Liver (tissue), 9 donors: ENCODE data around the gene ITCH. TPM values are rescaled to one million over a fixed set of nuclear protein-coding genes. Genes with fewer than 3 reads are reported as not detected.

ENCODE experiments used
- DNase-seq: peaks from one replicate; pipeline ENCODE4 v3.0.0-alpha.2; 2017; ENCODE audit warnings: low spot score
- H3K27ac ChIP-seq, 2 donors: one replicate each; pipeline ENCODE4 v1.7.0; 2013; ENCODE audit warnings: inconsistent platforms in 2 of 2, low read length in 2 of 2, control low read depth in 1 of 2, low read depth in 1 of 2, mild to moderate bottlenecking in 1 of 2
- H3K27me3 ChIP-seq, 4 donors: one replicate each; pipeline versions ENCODE4 v1.6.1 to v1.7.0; 2013; ENCODE audit warnings: low read length in 3 of 4, inconsistent platforms in 1 of 4, mild to moderate bottlenecking in 1 of 4, moderate library complexity in 1 of 4; ENCODE audit not compliant: control insufficient read depth in 4 of 4, insufficient read depth in 4 of 4
- H3K36me3 ChIP-seq, 4 donors: one replicate each; pipeline versions ENCODE4 v1.6.1 to v1.7.0; 2013; ENCODE audit warnings: low read length in 3 of 4, mild to moderate bottlenecking in 3 of 4, low read depth in 1 of 4, moderate library complexity in 1 of 4; ENCODE audit not compliant: control insufficient read depth in 4 of 4, insufficient read depth in 3 of 4
- H3K4me1 ChIP-seq, 4 donors: one replicate each; pipeline versions ENCODE4 v1.6.1 to v1.7.0; 2013; ENCODE audit warnings: low read length in 3 of 4, mild to moderate bottlenecking in 3 of 4, moderate library complexity in 1 of 4; ENCODE audit not compliant: control insufficient read depth in 4 of 4, insufficient read depth in 4 of 4
- H3K4me3 ChIP-seq, 3 donors: one replicate each; pipeline versions ENCODE4 v1.6.1 to v1.7.0; 2013; ENCODE audit warnings: low read length in 3 of 3, control low read depth in 1 of 3, low read depth in 1 of 3, mild to moderate bottlenecking in 1 of 3
- H3K9ac ChIP-seq, 2 donors: one replicate each; pipeline ENCODE4 v1.7.0; 2013; ENCODE audit warnings: low read length in 2 of 2, mild to moderate bottlenecking in 2 of 2, moderate library complexity in 2 of 2, control low read depth in 1 of 2, low read depth in 1 of 2
- H3K9me3 ChIP-seq, 4 donors: one replicate each; pipeline versions ENCODE4 v1.6.1 to v1.7.0; 2013; ENCODE audit warnings: low read length in 3 of 4; ENCODE audit not compliant: control insufficient read depth in 4 of 4
- ATF3 ChIP-seq: IDR thresholded peaks from 2 replicates; pipeline ENCODE4 v1.6.1; 2016; ENCODE audit warnings: antibody characterized with exemption
- CTCF ChIP-seq: fragments of 150-350 bp; IDR thresholded peaks from 2 replicates; pipeline ENCODE4 v1.5.1; 2017; ENCODE audit warnings: improper control_type of control experiment, low read depth, low read length; ENCODE audit not compliant: missing input control
- EGR1 ChIP-seq, 2 donors: IDR thresholded peaks; 2 replicates each; pipeline ENCODE4 v1.6.1; 2016 to 2018; ENCODE audit warnings: antibody characterized with exemption in 2 of 2, low read depth in 2 of 2
- FOXA2 ChIP-seq: IDR thresholded peaks from 2 replicates; pipeline ENCODE4 v1.6.1; 2016; ENCODE audit warnings: antibody characterized with exemption
- JUND ChIP-seq, 2 donors: IDR thresholded peaks; 2 replicates each; pipeline ENCODE4 v1.6.1; 2016; ENCODE audit warnings: antibody characterized with exemption in 2 of 2
- NR2F2 ChIP-seq: IDR thresholded peaks from 2 replicates; pipeline ENCODE4 v1.6.1; 2016; ENCODE audit warnings: antibody characterized with exemption
- SP1 ChIP-seq: IDR thresholded peaks from 2 replicates; pipeline ENCODE4 v1.6.1; 2018; ENCODE audit warnings: antibody characterized with exemption, mild to moderate bottlenecking
- TAF1 ChIP-seq: conservative IDR thresholded peaks from 2 replicates; pipeline ENCODE4 v1.6.1; 2016; ENCODE audit warnings: antibody characterized with exemption, mild to moderate bottlenecking
- YY1 ChIP-seq: IDR thresholded peaks from 2 replicates; pipeline ENCODE4 v1.6.1; 2016; ENCODE audit warnings: antibody characterized with exemption, mild to moderate bottlenecking
- WGBS: extraction: QIAGEN DNeasy Blood & Tissue Kit; methylation state at CpG from one replicate; pipeline ENCODE4 v1.1.7; 2013; 5-methylcytosine and 5-hydroxymethylcytosine counted together
- polyA plus RNA-seq, 2 donors: library from polyadenylated mRNA; stranded (reverse) in 1 of 2; unstranded in 1 of 2; fragments of 200-250 nt in 1 of 2; fragments of >200 nt in 1 of 2; fragmentation: Nextera tagmentation in 1 of 2; extraction: Ambion mirVana in 1 of 2; gene quantifications; one replicate each; pipeline versions ENCODE4 v1.2.1 to v1.2.3, GENCODE V29; 2013 to 2015
- total RNA-seq, 2 donors: library from RNA; depleted of rRNA; stranded (reverse); fragments of >200 nt; gene quantifications; one replicate each; pipeline ENCODE4 v1.2.3, GENCODE V29; 2014
- TF ChIP-seq, protein P1 (sequence below): IDR thresholded peaks from 2 replicates; pipeline ENCODE4 v1.6.1; 2016; ENCODE audit warnings: antibody characterized with exemption, mild to moderate bottlenecking
- TF ChIP-seq, protein P2 (sequence below): IDR thresholded peaks from 2 replicates; pipeline ENCODE4 v1.6.1; 2016; ENCODE audit warnings: antibody characterized with exemption
- TF ChIP-seq, protein P3 (sequence below): IDR thresholded peaks from 2 replicates; pipeline ENCODE4 v1.6.1; 2016; ENCODE audit warnings: antibody characterized with exemption
- donor health status: healthy.
- donor health status: healthy.
- donor health status: healthy.
- donor health status: healthy.
- donor health status: healthy.

The ITCH gene
- total and polyA plus RNA-seq, 4 donors = 14.3 to 85.3 (median 25.8) TPM

DNA sequence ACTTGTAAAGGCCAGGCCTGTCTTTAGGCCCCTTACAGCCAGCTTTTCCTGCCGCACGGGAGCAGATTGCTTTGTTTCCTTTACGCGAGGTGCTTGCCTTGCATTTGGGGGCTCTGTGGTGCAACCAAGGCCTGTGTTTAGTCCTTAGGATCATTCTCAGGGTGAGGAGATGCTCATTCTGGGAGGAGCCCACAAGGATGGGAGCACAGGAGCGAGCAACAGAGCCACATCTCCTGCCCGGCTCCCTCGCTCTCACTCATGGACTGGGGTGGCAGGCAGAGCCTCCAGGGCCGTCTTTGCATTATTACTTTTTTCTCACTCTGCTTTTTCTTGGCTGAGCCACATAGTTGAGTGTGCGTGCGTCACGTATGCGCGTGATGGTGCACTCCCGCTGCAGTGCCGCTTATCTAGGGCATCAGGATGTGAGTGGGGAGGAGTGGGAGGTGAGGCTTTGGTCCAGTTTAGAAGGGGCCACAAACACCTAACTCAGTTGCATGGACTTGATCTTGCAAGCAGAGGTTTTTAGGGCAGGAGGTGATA is 172.3 kb downstream of the ITCH start (continued):
- TF ChIP-seq, protein P1, sequence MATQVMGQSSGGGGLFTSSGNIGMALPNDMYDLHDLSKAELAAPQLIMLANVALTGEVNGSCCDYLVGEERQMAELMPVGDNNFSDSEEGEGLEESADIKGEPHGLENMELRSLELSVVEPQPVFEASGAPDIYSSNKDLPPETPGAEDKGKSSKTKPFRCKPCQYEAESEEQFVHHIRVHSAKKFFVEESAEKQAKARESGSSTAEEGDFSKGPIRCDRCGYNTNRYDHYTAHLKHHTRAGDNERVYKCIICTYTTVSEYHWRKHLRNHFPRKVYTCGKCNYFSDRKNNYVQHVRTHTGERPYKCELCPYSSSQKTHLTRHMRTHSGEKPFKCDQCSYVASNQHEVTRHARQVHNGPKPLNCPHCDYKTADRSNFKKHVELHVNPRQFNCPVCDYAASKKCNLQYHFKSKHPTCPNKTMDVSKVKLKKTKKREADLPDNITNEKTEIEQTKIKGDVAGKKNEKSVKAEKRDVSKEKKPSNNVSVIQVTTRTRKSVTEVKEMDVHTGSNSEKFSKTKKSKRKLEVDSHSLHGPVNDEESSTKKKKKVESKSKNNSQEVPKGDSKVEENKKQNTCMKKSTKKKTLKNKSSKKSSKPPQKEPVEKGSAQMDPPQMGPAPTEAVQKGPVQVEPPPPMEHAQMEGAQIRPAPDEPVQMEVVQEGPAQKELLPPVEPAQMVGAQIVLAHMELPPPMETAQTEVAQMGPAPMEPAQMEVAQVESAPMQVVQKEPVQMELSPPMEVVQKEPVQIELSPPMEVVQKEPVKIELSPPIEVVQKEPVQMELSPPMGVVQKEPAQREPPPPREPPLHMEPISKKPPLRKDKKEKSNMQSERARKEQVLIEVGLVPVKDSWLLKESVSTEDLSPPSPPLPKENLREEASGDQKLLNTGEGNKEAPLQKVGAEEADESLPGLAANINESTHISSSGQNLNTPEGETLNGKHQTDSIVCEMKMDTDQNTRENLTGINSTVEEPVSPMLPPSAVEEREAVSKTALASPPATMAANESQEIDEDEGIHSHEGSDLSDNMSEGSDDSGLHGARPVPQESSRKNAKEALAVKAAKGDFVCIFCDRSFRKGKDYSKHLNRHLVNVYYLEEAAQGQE = no peak
- no peak for TF ChIP-seq FOXA2

DNA sequence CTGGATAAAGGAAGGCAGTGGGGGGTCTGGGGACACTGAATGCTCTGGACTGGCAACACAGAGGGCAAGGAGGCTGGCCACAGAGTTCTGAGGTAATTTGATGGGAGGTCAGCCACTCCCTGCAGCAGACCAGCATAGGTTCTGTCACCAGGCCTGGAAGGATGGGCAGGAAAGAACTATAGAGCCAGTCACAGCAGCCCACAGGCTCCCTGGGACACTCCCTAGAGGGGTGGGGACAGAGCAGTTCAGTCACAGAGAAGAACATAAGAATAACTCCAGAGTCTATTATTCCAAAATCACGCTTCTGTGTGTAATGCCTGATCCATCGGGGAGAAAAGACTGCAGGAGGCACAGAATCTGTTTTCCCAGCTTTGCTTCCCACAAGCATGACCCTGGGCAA is 172.8 kb downstream of the ITCH start:
- Histone ChIP-seq H3K9ac (no peak overlapping the region), H3K9me3 (no peaks in the 10 kb centered on the region), H3K27ac (no peak overlapping the region), H3K4me3 (no peak overlapping the region), H3K4me1 (peaks cover 0 to 13% (median 6%) of the 10 kb centered on the region in 4 donors), H3K27me3 (no peaks in the 10 kb centered on the region), H3K36me3 (peaks cover 9 to 39% (median 32%) of the 10 kb centered on the region in 4 donors)
- WGBS = 94% methylated on average over 2 of the region's 2 CpGs
- no peak for DNase-seq
- TF ChIP-seq, protein P1 = no peak
- TF ChIP-seq, protein P2, sequence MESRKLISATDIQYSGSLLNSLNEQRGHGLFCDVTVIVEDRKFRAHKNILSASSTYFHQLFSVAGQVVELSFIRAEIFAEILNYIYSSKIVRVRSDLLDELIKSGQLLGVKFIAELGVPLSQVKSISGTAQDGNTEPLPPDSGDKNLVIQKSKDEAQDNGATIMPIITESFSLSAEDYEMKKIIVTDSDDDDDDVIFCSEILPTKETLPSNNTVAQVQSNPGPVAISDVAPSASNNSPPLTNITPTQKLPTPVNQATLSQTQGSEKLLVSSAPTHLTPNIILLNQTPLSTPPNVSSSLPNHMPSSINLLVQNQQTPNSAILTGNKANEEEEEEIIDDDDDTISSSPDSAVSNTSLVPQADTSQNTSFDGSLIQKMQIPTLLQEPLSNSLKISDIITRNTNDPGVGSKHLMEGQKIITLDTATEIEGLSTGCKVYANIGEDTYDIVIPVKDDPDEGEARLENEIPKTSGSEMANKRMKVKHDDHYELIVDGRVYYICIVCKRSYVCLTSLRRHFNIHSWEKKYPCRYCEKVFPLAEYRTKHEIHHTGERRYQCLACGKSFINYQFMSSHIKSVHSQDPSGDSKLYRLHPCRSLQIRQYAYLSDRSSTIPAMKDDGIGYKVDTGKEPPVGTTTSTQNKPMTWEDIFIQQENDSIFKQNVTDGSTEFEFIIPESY = no peak
- TF ChIP-seq EGR1 (IDR thresholded peaks at IDR 0.05; ENCODE audit: low read depth in 2 of 2) (no peak), SP1 (no peak), NR2F2 (no peak), FOXA2 (no peak), TAF1 (no peak), CTCF (no peak), ATF3 (no peak), YY1 (no peak), JUND (IDR thresholded peaks at IDR 0.05) (no peak)
- TF ChIP-seq, protein P3, sequence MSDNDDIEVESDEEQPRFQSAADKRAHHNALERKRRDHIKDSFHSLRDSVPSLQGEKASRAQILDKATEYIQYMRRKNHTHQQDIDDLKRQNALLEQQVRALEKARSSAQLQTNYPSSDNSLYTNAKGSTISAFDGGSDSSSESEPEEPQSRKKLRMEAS = no peak
